OCI-LY1 (cell line): Measurements from ENCODE around the gene SOS1.

Experiments used
- H2AFZ ChIP-seq: fragments of 200-600 bp; sonication (generic), shearing (Covaris generic); 2 replicates; pipeline ENCODE4 v1.6.0; 2014; ENCODE audit warnings: antibody characterized with exemption, mild to moderate bottlenecking, low read length
- H3F3A ChIP-seq: fragments of 200-600 bp; sonication (generic), shearing (Covaris generic); 2 replicates; pipeline ENCODE4 v1.6.0; 2014; ENCODE audit warnings: mild to moderate bottlenecking, antibody characterized with exemption, low read length, moderate library complexity; ENCODE audit not compliant: insufficient read depth
- H3K27ac ChIP-seq: fragments of 200-600 bp; sonication (generic); 2 replicates; pipeline ENCODE4 v1.5.1; 2014; ENCODE audit warnings: low read length, mixed run types, mild to moderate bottlenecking, low read depth; ENCODE audit not compliant: poor library complexity, severe bottlenecking
- H3K27me3 ChIP-seq: fragments of 200-600 bp; sonication (generic); 2 replicates; pipeline ENCODE4 v1.6.0; 2014; ENCODE audit warnings: antibody characterized with exemption, mild to moderate bottlenecking, low read length, moderate library complexity; ENCODE audit not compliant: insufficient read depth
- H3K36me3 ChIP-seq: fragments of 200-600 bp; sonication (generic); 2 replicates; pipeline ENCODE4 v1.6.1; 2014; ENCODE audit warnings: mild to moderate bottlenecking, antibody characterized with exemption, low read length, moderate library complexity, mixed read lengths; ENCODE audit not compliant: insufficient read depth
- H3K4me1 ChIP-seq: fragments of 200-600 bp; sonication (generic); 2 replicates; pipeline ENCODE4 v1.5.1; 2014; ENCODE audit warnings: mild to moderate bottlenecking, low read length, moderate library complexity; ENCODE audit not compliant: insufficient read depth, severe bottlenecking
- H3K4me2 ChIP-seq: fragments of 200-600 bp; sonication (generic), shearing (Covaris generic); 2 replicates; pipeline ENCODE4 v1.6.1; 2014; ENCODE audit warnings: low read length
- H3K4me3 ChIP-seq: fragments of 200-600 bp; sonication (generic); 2 replicates; pipeline ENCODE4 v1.5.1; 2014; ENCODE audit warnings: low read length, low read depth, mild to moderate bottlenecking, mixed read lengths; ENCODE audit not compliant: poor library complexity, severe bottlenecking
- H3K79me2 ChIP-seq: fragments of 200-600 bp; shearing (Covaris generic); 2 replicates; pipeline ENCODE4 v1.6.1; 2016; ENCODE audit warnings: mixed run types, low read length, mixed read lengths; ENCODE audit not compliant: insufficient read depth
- H3K9ac ChIP-seq: fragments of 200-600 bp; sonication (generic), shearing (Covaris generic); 2 replicates; pipeline ENCODE4 v1.6.1; 2014; ENCODE audit warnings: mild to moderate bottlenecking, low read length, mixed read lengths
- H3K9me2 ChIP-seq: fragments of 200-600 bp; sonication (generic), shearing (Covaris generic); 2 replicates; pipeline ENCODE4 v1.6.1; 2014; ENCODE audit warnings: low read depth, mild to moderate bottlenecking, low read length, mixed read lengths
- H3K9me3 ChIP-seq: fragments of 200-600 bp; shearing (Covaris generic); 2 replicates; pipeline ENCODE4 v1.6.1; 2014; ENCODE audit warnings: low read length, mixed read lengths
- H4K20me1 ChIP-seq: fragments of 200-600 bp; sonication (generic), shearing (Covaris generic); 2 replicates; pipeline ENCODE4 v1.6.0; 2016; ENCODE audit warnings: mild to moderate bottlenecking, low read length; ENCODE audit not compliant: insufficient read depth
- CTCF ChIP-seq: fragments of 200-600 bp; sonication (generic), shearing (Covaris generic); IDR thresholded peaks from 2 replicates; pipeline ENCODE4 v1.5.1; 2017; ENCODE audit warnings: mild to moderate bottlenecking, antibody characterized with exemption, low read length, moderate library complexity, mixed read lengths
- EZH2 ChIP-seq: fragments of 200-600 bp; sonication (generic), shearing (Covaris generic); IDR thresholded peaks from 2 replicates; pipeline ENCODE4 v1.8.0; 2017; ENCODE audit warnings: borderline replicate concordance, mixed run types, mild to moderate bottlenecking, antibody characterized with exemption, low read length, moderate library complexity, mixed read lengths

SOS1 gene

GRCh38 chr2:38981003-38981669 lies 139.7 kb downstream of the SOS1 start:
- no peaks in the 10 kb centered on the region for H3F3A ChIP-seq
- H3K4me1 ChIP-seq, result no peaks in the 10 kb centered on the region
- no peak overlapping the region for H3K4me2 ChIP-seq
- TF ChIP-seq EZH2 (no peak), CTCF (no peak)
- no peak overlapping the region for H3K27ac ChIP-seq
- no peak overlapping the region for H3K4me3 ChIP-seq
- no peaks in the 10 kb centered on the region for H3K9me2 ChIP-seq
- no peaks in the 10 kb centered on the region for H3K27me3 ChIP-seq
- H4K20me1 ChIP-seq, result no peaks in the 10 kb centered on the region
- H3K9ac ChIP-seq, result no peak overlapping the region
- no peak overlapping the region for H2AFZ ChIP-seq
- no peaks in the 10 kb centered on the region for H3K79me2 ChIP-seq
- H3K36me3 ChIP-seq, result peaks cover 22% of the 10 kb centered on the region
- no peaks in the 10 kb centered on the region for H3K9me3 ChIP-seq

DNA sequence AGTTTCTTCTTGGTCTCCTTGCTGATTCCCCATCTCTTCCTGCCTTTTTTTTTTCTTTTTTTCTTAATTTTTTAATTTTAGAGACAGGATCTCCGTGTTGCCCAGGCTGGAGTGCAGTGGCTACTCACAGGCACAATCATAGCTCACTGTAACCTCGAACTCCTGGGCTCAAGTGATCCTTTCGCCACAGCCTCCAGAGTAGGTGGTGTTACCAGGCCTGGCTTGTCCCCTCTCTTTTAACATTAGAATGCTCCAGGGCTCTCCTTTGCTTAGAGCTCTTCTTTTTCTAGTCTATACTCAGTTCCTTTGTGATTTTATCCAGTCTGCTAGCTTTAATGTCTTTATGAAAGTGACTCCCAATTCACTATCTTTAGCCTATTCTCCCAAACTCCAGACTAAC lies 141.9 kb downstream of the SOS1 start:
- Histone ChIP-seq H4K20me1 (no peaks in the 10 kb centered on the region), H3K27me3 (no peaks in the 10 kb centered on the region), H2AFZ (no peak overlapping the region), H3K9me2 (no peaks in the 10 kb centered on the region), H3K27ac (no peak overlapping the region), H3K4me3 (no peak overlapping the region), H3F3A (no peaks in the 10 kb centered on the region), H3K9me3 (no peaks in the 10 kb centered on the region), H3K4me2 (no peak overlapping the region), H3K9ac (no peak overlapping the region), H3K36me3 (peaks cover 2% of the 10 kb centered on the region; the same call in 1 of the 2 replicates), H3K4me1 (no peaks in the 10 kb centered on the region), H3K79me2 (no peaks in the 10 kb centered on the region)
- TF ChIP-seq CTCF (no peak), EZH2 (no peak)

GRCh38 chr2:38978296-38978903 lies 142.5 kb downstream of the SOS1 start:
- H3K27ac ChIP-seq, result no peak overlapping the region

More at GRCh38 chr2:38978296-38978903, 142.5 kb downstream of the SOS1 start:
- TF ChIP-seq CTCF, result no peak
- TF ChIP-seq EZH2, result no peak
- Histone ChIP-seq H2AFZ (no peak overlapping the region), H3F3A (no peaks in the 10 kb centered on the region), H3K9ac (no peak overlapping the region), H3K9me2 (no peaks in the 10 kb centered on the region), H3K9me3 (no peaks in the 10 kb centered on the region), H3K27me3 (no peaks in the 10 kb centered on the region), H3K4me2 (no peak overlapping the region), H3K79me2 (no peaks in the 10 kb centered on the region), H3K4me3 (no peak overlapping the region), H3K36me3 (peaks cover 2% of the 10 kb centered on the region; the same call in 1 of the 2 replicates), H4K20me1 (no peaks in the 10 kb centered on the region), H3K4me1 (no peaks in the 10 kb centered on the region)
